ENCODE measurements around the gene SOHLH1. TPM values are rescaled to one million over a fixed set of nuclear protein-coding genes. Genes with fewer than 3 reads are reported as not detected.

The SOHLH1 gene
- total RNA-seq, result not detected

GRCh38 chr9:135699440-135699839 is at the start of gene SOHLH1:
Gene SOHLH1, minus strand, starts transcription at chr9:135699481. Its CDS starts 14 bp downstream, at chr9:135699467.
- Histone ChIP-seq H3K36me3 (no peaks in the 10 kb centered on the region), H3K27me3 (peaks cover 0 to 28% (median 7%) of the 10 kb centered on the region in 4 donors), H3K4me1 (peaks cover 11 to 12% (median 12%) of the 10 kb centered on the region in 4 donors), H3K9me3 (no peaks in the 10 kb centered on the region), H3K4me3 (no peak within 1 kb of the TSS), H3K27ac (no peak within 1 kb of the TSS)
- ATAC-seq (ENCODE audit: low FRiP score in 2 of 2), result no peak
- no peak for TF ChIP-seq POLR2AphosphoS5 (IDR thresholded peaks at IDR 0.05)
- no peak for TF ChIP-seq EP300 (IDR thresholded peaks at IDR 0.05)
- TF ChIP-seq CTCF (IDR thresholded peaks at IDR 0.05), result no peak
- TF ChIP-seq POLR2A (IDR thresholded peaks at IDR 0.05), result no peak
- 88 to 100% methylated on average over 2 to 29 of the region's 30 CpGs for WGBS, 2 donors
- peak in 1 of 2 donors; percentile 76 for DNase-seq

- no peaks in the 10 kb centered on the region for H3K27me3 ChIP-seq
- peak in 1 of 2 donors; percentile 79 for DNase-seq
These were observed 49.4 kb upstream of the SOHLH1 start for GRCh38 chr9:135748676-135749075.

GRCh38 chr9:135747311-135747710 is 48.0 kb upstream of the SOHLH1 start:
- WGBS, 2 donors, result 68 to 74% methylated on average over 12 to 13 of the region's 13 CpGs

More at GRCh38 chr9:135748676-135749075, 49.4 kb upstream of the SOHLH1 start:
- Histone ChIP-seq H3K4me3 (no peak overlapping the region), H3K36me3 (no peaks in the 10 kb centered on the region), H3K27ac (no peak overlapping the region), H3K9me3 (no peaks in the 10 kb centered on the region), H3K4me1 (no peaks in the 10 kb centered on the region)
- no peak for ATAC-seq (ENCODE audit: low FRiP score in 2 of 2)
- TF ChIP-seq POLR2AphosphoS5 (IDR thresholded peaks at IDR 0.05) (no peak), POLR2A (IDR thresholded peaks at IDR 0.05) (no peak), CTCF (IDR thresholded peaks at IDR 0.05) (no peak), EP300 (IDR thresholded peaks at IDR 0.05) (no peak)
- 78% methylated on average over 13 of the region's 16 CpGs; no CpG with 5 or more reads in 1 of the 2 donors for WGBS, 2 donors

GRCh38 chr9:135746565-135746964 is 47.3 kb upstream of the SOHLH1 start:
- Histone ChIP-seq H3K9me3 (no peaks in the 10 kb centered on the region), H3K27ac (no peak overlapping the region), H3K4me1 (no peaks in the 10 kb centered on the region), H3K36me3 (no peaks in the 10 kb centered on the region), H3K4me3 (no peak overlapping the region), H3K27me3 (no peaks in the 10 kb centered on the region)
- no peak for TF ChIP-seq POLR2AphosphoS5 (IDR thresholded peaks at IDR 0.05)
- ATAC-seq (ENCODE audit: low FRiP score in 2 of 2) (no peak), DNase-seq (peak in 1 of 2 donors; percentile 66)
- 57 to 61% methylated on average over 7 to 9 of the region's 9 CpGs for WGBS, 2 donors

More at GRCh38 chr9:135747311-135747710, 48.0 kb upstream of the SOHLH1 start:
- H3K4me3 ChIP-seq, result no peak overlapping the region
- no peak overlapping the region for H3K27ac ChIP-seq
- no peaks in the 10 kb centered on the region for H3K4me1 ChIP-seq
- TF ChIP-seq CTCF (IDR thresholded peaks at IDR 0.05) (no peak), POLR2AphosphoS5 (IDR thresholded peaks at IDR 0.05) (no peak), EP300 (IDR thresholded peaks at IDR 0.05) (no peak), POLR2A (IDR thresholded peaks at IDR 0.05) (no peak)
- no peaks in the 10 kb centered on the region for H3K27me3 ChIP-seq
- peak in 1 of 2 donors; percentile 45 for DNase-seq
- H3K36me3 ChIP-seq, result no peaks in the 10 kb centered on the region
- H3K9me3 ChIP-seq, result no peaks in the 10 kb centered on the region
- ATAC-seq (ENCODE audit: low FRiP score in 2 of 2), result no peak

GRCh38 chr9:135745686-135746324 is 46.5 kb upstream of the SOHLH1 start:
- Histone ChIP-seq H3K27ac (no peak overlapping the region), H3K4me1 (no peaks in the 10 kb centered on the region), H3K36me3 (no peaks in the 10 kb centered on the region), H3K9me3 (no peaks in the 10 kb centered on the region), H3K4me3 (no peak overlapping the region), H3K27me3 (no peaks in the 10 kb centered on the region)
- peak in 1 of 2 donors; percentile 75 for DNase-seq
- TF ChIP-seq POLR2AphosphoS5 (IDR thresholded peaks at IDR 0.05), result no peak
- TF ChIP-seq POLR2A (IDR thresholded peaks at IDR 0.05), result no peak
- TF ChIP-seq CTCF (IDR thresholded peaks at IDR 0.05), result no peak
- TF ChIP-seq EP300 (IDR thresholded peaks at IDR 0.05), result no peak
- 78 to 89% methylated on average over 11 to 24 of the region's 24 CpGs for WGBS, 2 donors
- ATAC-seq (ENCODE audit: low FRiP score in 2 of 2), result no peak

Measured in upper lobe of left lung (tissue), 6 donors.